Ishikawa (cell line): ENCODE data around the gene GRPEL2.

Experiments
- CEBPB ChIP-seq: IDR thresholded peaks from 2 replicates; pipeline ENCODE4 v1.6.1; 2012
- CREB1 ChIP-seq: IDR thresholded peaks from 2 replicates; pipeline ENCODE4 v1.6.1; 2012; ENCODE audit warnings: low read depth
- EGR1 ChIP-seq: IDR thresholded peaks from 2 replicates; pipeline ENCODE4 v1.6.1; 2012
- EP300 ChIP-seq: IDR thresholded peaks from 2 replicates; pipeline ENCODE4 v1.6.1; 2012; ENCODE audit warnings: borderline replicate concordance
- NFIC ChIP-seq: IDR thresholded peaks from 2 replicates; pipeline ENCODE4 v1.6.1; 2012
- RAD21 ChIP-seq: IDR thresholded peaks from 2 replicates; pipeline ENCODE4 v1.6.1; 2012; ENCODE audit warnings: low read depth
- YY1 ChIP-seq: IDR thresholded peaks from 2 replicates; pipeline ENCODE4 v1.6.1; 2012; ENCODE audit warnings: low read depth
- TF ChIP-seq, protein P1 (sequence below): IDR thresholded peaks from 2 replicates; pipeline ENCODE4 v1.6.1; 2012
- TF ChIP-seq, protein P2 (sequence below): IDR thresholded peaks from 2 replicates; pipeline ENCODE4 v1.6.1; 2012

DNA sequence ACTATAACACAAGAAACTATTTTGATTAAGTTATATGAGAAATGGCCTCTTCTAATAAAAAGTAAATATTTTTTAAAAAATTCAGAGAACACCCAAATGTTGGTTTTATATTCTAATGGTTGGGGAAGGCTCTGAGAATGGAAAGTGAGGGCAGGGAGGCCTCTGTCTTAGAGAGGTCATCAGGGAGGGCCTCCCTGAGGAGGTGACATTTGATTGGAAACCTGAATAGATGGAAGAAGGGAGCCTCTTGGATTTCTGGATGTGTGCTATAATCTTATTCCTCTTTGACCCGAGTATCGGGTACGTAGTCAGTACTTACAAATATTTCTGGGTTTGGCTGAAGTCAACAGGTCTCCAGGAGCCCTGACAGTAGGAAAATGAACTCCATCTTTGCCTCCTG, 26.1 kb upstream of the GRPEL2 start:
- TF ChIP-seq CEBPB (no peak), EGR1 (no peak), YY1 (no peak), RAD21 (no peak), EP300 (no peak), CREB1 (no peak), NFIC (no peak)
- TF ChIP-seq, protein P1, sequence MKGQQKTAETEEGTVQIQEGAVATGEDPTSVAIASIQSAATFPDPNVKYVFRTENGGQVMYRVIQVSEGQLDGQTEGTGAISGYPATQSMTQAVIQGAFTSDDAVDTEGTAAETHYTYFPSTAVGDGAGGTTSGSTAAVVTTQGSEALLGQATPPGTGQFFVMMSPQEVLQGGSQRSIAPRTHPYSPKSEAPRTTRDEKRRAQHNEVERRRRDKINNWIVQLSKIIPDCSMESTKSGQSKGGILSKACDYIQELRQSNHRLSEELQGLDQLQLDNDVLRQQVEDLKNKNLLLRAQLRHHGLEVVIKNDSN, result no peak
- TF ChIP-seq, protein P2, sequence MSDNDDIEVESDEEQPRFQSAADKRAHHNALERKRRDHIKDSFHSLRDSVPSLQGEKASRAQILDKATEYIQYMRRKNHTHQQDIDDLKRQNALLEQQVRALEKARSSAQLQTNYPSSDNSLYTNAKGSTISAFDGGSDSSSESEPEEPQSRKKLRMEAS, result no peak
